Measurements from ENCODE around the gene TFIP11. TPM values are rescaled to one million over a fixed set of nuclear protein-coding genes. Genes with fewer than 3 reads are reported as not detected.

TFIP11 gene
- polyA plus RNA-seq (2011; rRNA removed): 30.6 and 34.8 TPM in 2 replicates
- 37.7 and 44.5 TPM in 2 replicates for polyA minus RNA-seq (2011; rRNA and poly(A)+ RNA removed)

DNA sequence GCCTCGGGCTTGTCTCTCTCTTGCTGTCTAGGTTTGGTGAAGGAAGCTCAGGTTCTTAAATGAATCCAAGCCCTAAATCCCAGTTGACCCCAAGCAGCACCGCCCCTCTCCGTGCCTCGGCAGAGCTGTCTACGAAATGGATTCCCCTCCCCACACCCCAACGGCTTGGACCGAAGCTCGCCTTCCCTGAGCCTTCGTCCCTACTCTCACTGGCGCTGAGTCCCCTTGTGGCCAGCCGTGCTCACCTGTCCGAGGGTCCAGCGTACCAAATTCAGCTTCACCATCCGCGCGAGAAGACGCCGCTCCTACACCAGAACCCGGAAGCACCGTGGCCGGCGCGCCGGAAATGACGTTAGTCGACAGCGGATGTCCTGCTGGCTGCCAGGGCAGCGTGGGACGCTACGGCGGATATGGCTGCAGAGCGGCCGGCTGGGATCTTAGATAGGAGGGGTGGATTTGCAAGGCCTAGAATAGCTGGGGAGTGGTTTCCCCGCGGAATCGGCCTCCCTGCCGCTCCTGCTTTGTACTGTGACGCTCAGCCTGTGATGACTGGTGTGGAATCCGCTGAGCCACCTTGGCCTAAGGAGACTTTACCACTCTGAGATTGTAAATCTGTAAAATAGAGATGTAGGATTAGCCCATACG is at the start of gene TFIP11:
Gene TFIP11, minus strand, starts transcription at position 325 of the 645 bp plus-strand sequence. CDS start 2,201 bp downstream, outside the sequence.
- H3K27me3 ChIP-seq (ENCODE audit: control insufficient read depth, insufficient read depth, low read length): no peaks in the 10 kb centered on the region
- peak; percentile 68 for DNase-seq (ENCODE audit: low read depth, low spot score)
- peak within 1 kb of the TSS; percentile 99 for H3K4me3 ChIP-seq (ENCODE audit: low read depth, low read length)
- TF ChIP-seq, protein P1, sequence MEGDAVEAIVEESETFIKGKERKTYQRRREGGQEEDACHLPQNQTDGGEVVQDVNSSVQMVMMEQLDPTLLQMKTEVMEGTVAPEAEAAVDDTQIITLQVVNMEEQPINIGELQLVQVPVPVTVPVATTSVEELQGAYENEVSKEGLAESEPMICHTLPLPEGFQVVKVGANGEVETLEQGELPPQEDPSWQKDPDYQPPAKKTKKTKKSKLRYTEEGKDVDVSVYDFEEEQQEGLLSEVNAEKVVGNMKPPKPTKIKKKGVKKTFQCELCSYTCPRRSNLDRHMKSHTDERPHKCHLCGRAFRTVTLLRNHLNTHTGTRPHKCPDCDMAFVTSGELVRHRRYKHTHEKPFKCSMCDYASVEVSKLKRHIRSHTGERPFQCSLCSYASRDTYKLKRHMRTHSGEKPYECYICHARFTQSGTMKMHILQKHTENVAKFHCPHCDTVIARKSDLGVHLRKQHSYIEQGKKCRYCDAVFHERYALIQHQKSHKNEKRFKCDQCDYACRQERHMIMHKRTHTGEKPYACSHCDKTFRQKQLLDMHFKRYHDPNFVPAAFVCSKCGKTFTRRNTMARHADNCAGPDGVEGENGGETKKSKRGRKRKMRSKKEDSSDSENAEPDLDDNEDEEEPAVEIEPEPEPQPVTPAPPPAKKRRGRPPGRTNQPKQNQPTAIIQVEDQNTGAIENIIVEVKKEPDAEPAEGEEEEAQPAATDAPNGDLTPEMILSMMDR (IDR thresholded peaks at IDR 0.05; ENCODE audit: low read depth, low read length): 0 out of 2 replicates have a peak, but pooled peaks have one; percentile 12
- H3K27ac ChIP-seq (ENCODE audit: low read depth, low read length): no peak within 1 kb of the TSS
- no peaks in the 10 kb centered on the region; the same call in 1 of the 2 replicates for H3K9me3 ChIP-seq (ENCODE audit: control insufficient read depth, insufficient read depth, low read length)
- POLR2A ChIA-PET: interaction anchor here (0.5 to 1.7 kb wide), 3 partner anchors 11 to 77 kb away, joined by 4 to 8 read pairs (median 6); partner anchors contain the start of genes HPS4, SRRD and TPST2
- CTCF ChIA-PET: interaction anchor here (0.6 to 1.9 kb wide), 2 partner anchors 39 to 153 kb away, joined by 3 to 8 read pairs; no protein-coding TSS in a partner anchor

DNA sequence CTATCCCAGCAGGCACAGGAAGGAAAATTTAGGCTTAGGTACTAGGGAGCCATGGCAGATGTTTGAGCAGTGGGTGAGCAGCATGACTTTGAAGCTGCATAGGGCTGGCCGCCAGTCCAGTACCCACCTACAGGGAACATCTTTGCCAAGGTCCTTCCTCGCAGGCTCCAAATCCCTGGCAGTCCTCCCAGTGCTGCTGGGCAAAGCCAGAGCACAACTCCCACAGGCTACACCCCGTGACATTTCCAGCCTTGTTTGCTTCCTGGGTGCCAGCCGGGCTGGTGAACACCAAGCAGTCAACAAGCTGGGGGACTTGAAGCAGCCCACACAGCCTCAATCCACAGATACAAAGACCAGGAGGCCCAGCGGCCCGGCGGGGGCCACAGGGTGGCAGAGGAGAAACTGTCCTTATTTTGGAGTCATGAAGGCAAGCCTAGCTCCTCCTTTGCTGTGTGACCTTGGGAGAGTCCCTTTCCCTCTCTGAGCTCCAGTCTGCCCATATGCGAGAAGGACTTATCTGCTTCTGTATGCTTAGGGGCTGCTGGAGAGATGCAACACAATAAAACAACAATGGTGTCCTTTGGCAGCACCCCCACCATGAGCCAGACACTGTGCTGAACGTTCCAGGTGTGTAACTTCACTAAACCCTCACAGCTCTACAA is 49.6 kb upstream of the TFIP11 start:
- ChIA-PET POLR2A (interaction anchor here (0.7 kb wide), 1 partner anchor 28 kb away, joined by 3 read pairs; the partner anchor contains the start of gene TPST2), CTCF (no interaction called here)
- DNase-seq (ENCODE audit: low read depth, low spot score): no peak
- Histone ChIP-seq H3K27me3 (ENCODE audit: control insufficient read depth, insufficient read depth, low read length) (no peaks in the 10 kb centered on the region), H3K4me3 (ENCODE audit: low read depth, low read length) (no peak overlapping the region), H3K27ac (ENCODE audit: low read depth, low read length) (no peak overlapping the region), H3K9me3 (ENCODE audit: control insufficient read depth, insufficient read depth, low read length) (no peaks in the 10 kb centered on the region)
- TF ChIP-seq, protein P1 (IDR thresholded peaks at IDR 0.05; ENCODE audit: low read depth, low read length): no peak

DNA sequence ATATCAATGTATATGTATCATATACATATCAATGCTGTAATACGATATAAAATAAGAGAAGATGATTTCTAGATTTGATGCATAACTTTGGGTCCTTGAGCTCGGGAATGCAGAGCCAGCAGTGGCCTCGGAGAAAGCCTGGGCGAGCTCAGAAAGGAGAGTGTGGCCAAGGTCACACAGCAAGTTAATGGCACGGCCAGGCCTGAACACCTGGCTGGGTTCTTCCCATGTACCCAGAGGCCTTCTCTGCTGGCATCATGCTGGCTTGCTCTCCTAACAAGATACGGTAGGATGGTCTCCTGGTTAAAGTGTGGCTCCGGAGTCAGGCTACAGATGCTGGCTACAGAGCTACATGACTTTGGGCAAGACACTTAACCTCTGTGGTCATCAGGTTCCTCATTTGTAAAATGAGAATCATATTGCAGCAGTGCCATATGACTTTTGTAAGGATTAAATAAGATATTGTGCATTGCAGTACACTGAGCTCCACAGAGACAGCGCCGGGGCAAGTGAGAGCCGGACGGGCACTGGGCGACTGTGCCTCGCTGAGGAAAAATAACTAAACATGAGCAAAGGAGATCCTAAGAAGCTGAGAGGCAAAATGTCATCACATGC is 47.8 kb upstream of the TFIP11 start:
- TF ChIP-seq, protein P1 (IDR thresholded peaks at IDR 0.05; ENCODE audit: low read depth, low read length): no peak
- ChIA-PET CTCF (no interaction called here), POLR2A (no interaction called here)
- Histone ChIP-seq H3K27me3 (ENCODE audit: control insufficient read depth, insufficient read depth, low read length) (no peaks in the 10 kb centered on the region), H3K4me3 (ENCODE audit: low read depth, low read length) (no peak overlapping the region), H3K9me3 (ENCODE audit: control insufficient read depth, insufficient read depth, low read length) (no peaks in the 10 kb centered on the region), H3K27ac (ENCODE audit: low read depth, low read length) (no peak overlapping the region)
- no peak for DNase-seq (ENCODE audit: low read depth, low spot score)

DNA sequence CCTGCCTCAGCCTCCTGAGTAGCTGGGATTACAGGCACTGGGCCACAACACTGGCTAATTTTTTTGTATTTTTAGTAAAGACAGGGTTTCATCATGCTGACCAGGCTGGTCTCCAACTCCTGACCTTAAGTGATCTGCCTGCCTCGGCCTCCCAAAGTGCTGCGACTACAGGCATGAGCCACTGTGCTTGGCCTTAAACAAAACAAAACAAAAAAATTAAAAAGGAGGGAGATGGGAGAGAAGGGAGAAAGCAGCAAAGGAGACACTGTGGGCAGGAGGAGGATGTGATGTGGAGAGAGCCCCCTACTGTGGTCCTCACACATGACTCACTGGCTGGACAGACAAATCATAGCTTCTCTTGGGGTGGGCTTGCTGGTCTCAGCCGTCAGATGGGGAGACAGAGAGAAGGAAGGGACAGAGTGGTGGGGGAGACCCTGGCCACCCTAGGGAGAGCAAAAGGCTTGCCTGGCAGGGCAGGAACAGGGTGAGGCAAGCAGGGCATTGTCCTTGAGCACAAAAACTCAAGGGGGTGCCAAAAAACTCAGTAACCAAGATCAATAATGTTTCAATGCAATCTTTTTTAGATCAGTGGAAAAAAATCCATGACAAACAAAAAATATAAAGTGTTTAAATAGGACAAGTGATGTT is 46.1 kb upstream of the TFIP11 start:
- DNase-seq (ENCODE audit: low read depth, low spot score): no peak
- POLR2A ChIA-PET: no interaction called here
- CTCF ChIA-PET: interaction anchor here (1.0 kb wide), 1 partner anchor 98 kb away, joined by 3 read pairs; no protein-coding TSS in a partner anchor
- Histone ChIP-seq H3K27ac (ENCODE audit: low read depth, low read length) (peak overlapping the region; percentile 65), H3K4me3 (ENCODE audit: low read depth, low read length) (no peak overlapping the region), H3K9me3 (ENCODE audit: control insufficient read depth, insufficient read depth, low read length) (no peaks in the 10 kb centered on the region), H3K27me3 (ENCODE audit: control insufficient read depth, insufficient read depth, low read length) (no peaks in the 10 kb centered on the region)
- TF ChIP-seq, protein P1 (IDR thresholded peaks at IDR 0.05; ENCODE audit: low read depth, low read length): peak; percentile 14; the same call in 1 of the 2 replicates
